Breast epithelium (tissue), 3 donors: Measurements from ENCODE around the gene CDKN3.

Source experiments
- CTCF ChIP-seq, 3 donors: fragments of 450-650 bp; IDR thresholded peaks; one replicate each; pipeline ENCODE4 v1.5.1; 2016 to 2017; ENCODE audit warnings: antibody characterized with exemption in 3 of 3, mild to moderate bottlenecking in 3 of 3, moderate library complexity in 3 of 3
- POLR2AphosphoS5 ChIP-seq, 3 donors: sonication (generic); formaldehyde crosslinking; IDR thresholded peaks; one replicate each; pipeline ENCODE4 v1.6.1; 2017; ENCODE audit warnings: antibody characterized with exemption in 3 of 3

GRCh38 chr14:54360667-54361066 is 36.1 kb upstream of the CDKN3 start:
- TF ChIP-seq CTCF (IDR thresholded peaks at IDR 0.05) (no peak), POLR2AphosphoS5 (IDR thresholded peaks at IDR 0.05) (no peak)
